ENCODE measurements around the gene HABP2.
A peak's percentile ranks its signal among the peaks of the same experiment; 100 is the strongest.

HABP2 gene

GRCh38 chr10:113583571-113583970, 30.7 kb downstream of the HABP2 start:
- ATAC-seq (ENCODE audit: insufficient read depth, low read depth) (no peak), DNase-seq (no peak)
- Histone ChIP-seq H3K4me3 (ENCODE audit: low read depth in 1 of 2, low read length in 2 of 2) (no peak overlapping the region), H3K79me2 (ENCODE audit: insufficient read depth, low read length) (no peaks in the 10 kb centered on the region), H3K4me2 (ENCODE audit: insufficient read depth, low read length) (no peak overlapping the region), H3K9ac (ENCODE audit: low read depth, low read length) (no peak overlapping the region), H3K27me3 (ENCODE audit: insufficient read depth, low read length, poor library complexity) (no peaks in the 10 kb centered on the region), H3K36me3 (ENCODE audit: insufficient read depth, low read length) (no peaks in the 10 kb centered on the region), H4K20me1 (ENCODE audit: insufficient read depth, low read length) (no peaks in the 10 kb centered on the region), H3K27ac (ENCODE audit: low read length) (no peak overlapping the region), H3K4me1 (ENCODE audit: insufficient read depth, low read length) (no peaks in the 10 kb centered on the region), H2AFZ (ENCODE audit: low read depth, low read length) (no peak overlapping the region), H3K9me3 (ENCODE audit: insufficient read depth, low read length, severe bottlenecking) (no peaks in the 10 kb centered on the region)
- TF ChIP-seq EZH2 (IDR thresholded peaks at IDR 0.05; ENCODE audit: borderline replicate concordance, low read depth, low read length, severe bottlenecking) (no peak), CTCF (IDR thresholded peaks at IDR 0.05; ENCODE audit: borderline replicate concordance, extremely low read depth, low read length, poor library complexity, severe bottlenecking) (no peak)

- Histone ChIP-seq H3K4me1 (ENCODE audit: insufficient read depth, low read length) (no peaks in the 10 kb centered on the region), H3K9ac (ENCODE audit: low read depth, low read length) (no peak overlapping the region), H3K79me2 (ENCODE audit: insufficient read depth, low read length) (no peaks in the 10 kb centered on the region), H4K20me1 (ENCODE audit: insufficient read depth, low read length) (no peaks in the 10 kb centered on the region), H3K27me3 (ENCODE audit: insufficient read depth, low read length, poor library complexity) (no peaks in the 10 kb centered on the region), H2AFZ (ENCODE audit: low read depth, low read length) (no peak overlapping the region), H3K36me3 (ENCODE audit: insufficient read depth, low read length) (no peaks in the 10 kb centered on the region), H3K27ac (ENCODE audit: low read length) (no peak overlapping the region), H3K4me3 (ENCODE audit: low read depth in 1 of 2, low read length in 2 of 2) (no peak overlapping the region), H3K4me2 (ENCODE audit: insufficient read depth, low read length) (no peak overlapping the region), H3K9me3 (ENCODE audit: insufficient read depth, low read length, severe bottlenecking) (no peaks in the 10 kb centered on the region)
- ATAC-seq (ENCODE audit: insufficient read depth, low read depth) (0 out of 3 replicates have a peak, but pooled peaks have one; percentile 19), DNase-seq (no peak)
- no peak for TF ChIP-seq CTCF (IDR thresholded peaks at IDR 0.05; ENCODE audit: borderline replicate concordance, extremely low read depth, low read length, poor library complexity, severe bottlenecking)
- TF ChIP-seq EZH2 (IDR thresholded peaks at IDR 0.05; ENCODE audit: borderline replicate concordance, low read depth, low read length, severe bottlenecking), result no peak
These were observed 33.1 kb downstream of the HABP2 start for GRCh38 chr10:113585949-113586348.

- Histone ChIP-seq H3K4me1 (ENCODE audit: insufficient read depth, low read length) (no peaks in the 10 kb centered on the region), H3K9me3 (ENCODE audit: insufficient read depth, low read length, severe bottlenecking) (no peaks in the 10 kb centered on the region), H3K27me3 (ENCODE audit: insufficient read depth, low read length, poor library complexity) (no peaks in the 10 kb centered on the region), H3K4me3 (ENCODE audit: low read depth in 1 of 2, low read length in 2 of 2) (no peak overlapping the region), H3K79me2 (ENCODE audit: insufficient read depth, low read length) (no peaks in the 10 kb centered on the region), H4K20me1 (ENCODE audit: insufficient read depth, low read length) (no peaks in the 10 kb centered on the region), H3K9ac (ENCODE audit: low read depth, low read length) (no peak overlapping the region), H3K4me2 (ENCODE audit: insufficient read depth, low read length) (no peak overlapping the region), H3K36me3 (ENCODE audit: insufficient read depth, low read length) (no peaks in the 10 kb centered on the region), H2AFZ (ENCODE audit: low read depth, low read length) (no peak overlapping the region), H3K27ac (ENCODE audit: low read length) (no peak overlapping the region)
- TF ChIP-seq EZH2 (IDR thresholded peaks at IDR 0.05; ENCODE audit: borderline replicate concordance, low read depth, low read length, severe bottlenecking) (no peak), CTCF (IDR thresholded peaks at IDR 0.05; ENCODE audit: borderline replicate concordance, extremely low read depth, low read length, poor library complexity, severe bottlenecking) (no peak)
- no peak for DNase-seq
- ATAC-seq (ENCODE audit: insufficient read depth, low read depth), result no peak
These were observed 36.4 kb downstream of the HABP2 start for GRCh38 chr10:113589201-113589770.

Data from DND-41 (cell line).